Duodenal mucosa (tissue), 2 donors: Measurements from ENCODE around the gene COL8A2.

Source experiments
- H3K27ac ChIP-seq: one replicate; pipeline ENCODE4 v1.7.0; 2013; ENCODE audit warnings: low read depth, low read length
- H3K27me3 ChIP-seq, 2 donors: one replicate each; pipeline ENCODE4 v1.7.0; 2013; ENCODE audit warnings: low read length in 2 of 2, control low read depth in 1 of 2; ENCODE audit not compliant: insufficient read depth in 2 of 2, control insufficient read depth in 1 of 2
- H3K36me3 ChIP-seq, 2 donors: one replicate each; pipeline ENCODE4 v1.7.0; 2013; ENCODE audit warnings: low read length in 2 of 2, control low read depth in 1 of 2; ENCODE audit not compliant: insufficient read depth in 2 of 2, control insufficient read depth in 1 of 2
- H3K4me1 ChIP-seq, 2 donors: one replicate each; pipeline ENCODE4 v1.7.0; 2013; ENCODE audit warnings: low read length in 2 of 2, control low read depth in 1 of 2; ENCODE audit not compliant: insufficient read depth in 2 of 2, control insufficient read depth in 1 of 2
- H3K4me3 ChIP-seq, 2 donors: one replicate each; pipeline ENCODE4 v1.7.0; 2013; ENCODE audit warnings: low read length in 2 of 2, low read depth in 1 of 2
- H3K9ac ChIP-seq, 2 donors: one replicate each; pipeline ENCODE4 v1.7.0; 2013; ENCODE audit warnings: low read length in 2 of 2, low read depth in 1 of 2
- H3K9me3 ChIP-seq, 2 donors: one replicate each; pipeline ENCODE4 v1.7.0; 2013; ENCODE audit warnings: low read length in 2 of 2, control low read depth in 1 of 2; ENCODE audit not compliant: control insufficient read depth in 1 of 2

The COL8A2 gene

DNA sequence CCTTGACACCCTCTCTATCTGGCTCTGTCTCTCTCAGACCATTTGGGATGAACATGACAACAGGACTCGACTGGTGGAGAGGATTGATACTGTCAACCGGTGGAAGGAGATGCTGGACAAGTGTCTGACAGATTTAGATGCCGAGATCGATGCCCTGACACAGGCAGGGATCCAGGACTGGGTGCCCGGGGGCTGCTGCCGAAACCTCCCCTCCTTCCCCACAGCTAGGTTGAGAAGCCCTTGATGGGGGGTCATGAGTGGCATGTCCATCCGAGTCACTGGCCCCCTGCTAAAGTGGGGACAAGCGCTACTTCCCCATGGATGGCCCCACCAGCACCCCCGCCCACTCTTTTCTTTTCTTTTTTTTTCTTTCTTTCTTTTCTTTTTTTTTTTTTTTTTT, 39.9 kb downstream of the COL8A2 start:
- H3K36me3 ChIP-seq, result no peaks in the 10 kb centered on the region
- H3K27ac ChIP-seq, result no peak overlapping the region
- peaks cover 5 to 15% of the 10 kb centered on the region in 2 donors for H3K4me1 ChIP-seq
- no peak overlapping the region for H3K9ac ChIP-seq
- no peak overlapping the region for H3K4me3 ChIP-seq
- H3K9me3 ChIP-seq, result no peaks in the 10 kb centered on the region
- H3K27me3 ChIP-seq, result peaks cover 9 to 15% of the 10 kb centered on the region in 2 donors

DNA sequence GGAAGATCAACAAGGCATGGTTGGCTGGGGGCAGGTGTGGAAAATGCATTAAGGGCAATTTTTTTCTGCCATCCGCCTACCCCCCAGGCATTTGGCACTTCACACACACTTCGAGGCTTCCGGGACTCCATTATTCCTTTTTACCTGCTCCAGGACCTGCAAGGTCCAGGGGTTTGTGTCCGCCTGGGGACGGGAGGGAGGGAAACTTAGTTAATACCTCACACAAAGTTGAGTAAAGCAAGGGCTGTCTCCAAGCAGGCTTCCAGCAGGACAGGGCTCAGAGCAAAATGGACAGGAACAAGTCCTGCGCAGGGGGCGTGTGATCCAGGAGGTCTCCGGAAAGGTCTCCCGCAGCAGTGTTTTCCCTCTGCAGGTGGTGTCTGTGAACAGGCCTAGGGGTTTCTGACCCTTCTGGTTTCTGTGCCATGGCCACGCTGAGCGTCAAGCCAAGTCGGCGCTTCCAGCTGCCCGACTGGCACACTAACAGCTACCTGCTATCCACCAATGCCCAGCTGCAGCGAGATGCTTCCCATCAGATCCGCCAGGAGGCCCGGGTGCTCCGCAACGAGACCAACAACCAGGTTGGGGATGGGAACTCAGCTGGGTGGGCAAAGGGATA, 40.4 kb downstream of the COL8A2 start:
- H3K9ac ChIP-seq, result peak overlapping the region in 1 of 2 donors; percentile 33
- H3K9me3 ChIP-seq, result no peaks in the 10 kb centered on the region
- H3K4me3 ChIP-seq, result peak overlapping the region; percentile 51 to 57
- H3K27me3 ChIP-seq, result peaks cover 9 to 15% of the 10 kb centered on the region in 2 donors
- peaks cover 3 to 10% of the 10 kb centered on the region in 2 donors for H3K4me1 ChIP-seq
- H3K27ac ChIP-seq, result no peak overlapping the region
- no peaks in the 10 kb centered on the region for H3K36me3 ChIP-seq

DNA sequence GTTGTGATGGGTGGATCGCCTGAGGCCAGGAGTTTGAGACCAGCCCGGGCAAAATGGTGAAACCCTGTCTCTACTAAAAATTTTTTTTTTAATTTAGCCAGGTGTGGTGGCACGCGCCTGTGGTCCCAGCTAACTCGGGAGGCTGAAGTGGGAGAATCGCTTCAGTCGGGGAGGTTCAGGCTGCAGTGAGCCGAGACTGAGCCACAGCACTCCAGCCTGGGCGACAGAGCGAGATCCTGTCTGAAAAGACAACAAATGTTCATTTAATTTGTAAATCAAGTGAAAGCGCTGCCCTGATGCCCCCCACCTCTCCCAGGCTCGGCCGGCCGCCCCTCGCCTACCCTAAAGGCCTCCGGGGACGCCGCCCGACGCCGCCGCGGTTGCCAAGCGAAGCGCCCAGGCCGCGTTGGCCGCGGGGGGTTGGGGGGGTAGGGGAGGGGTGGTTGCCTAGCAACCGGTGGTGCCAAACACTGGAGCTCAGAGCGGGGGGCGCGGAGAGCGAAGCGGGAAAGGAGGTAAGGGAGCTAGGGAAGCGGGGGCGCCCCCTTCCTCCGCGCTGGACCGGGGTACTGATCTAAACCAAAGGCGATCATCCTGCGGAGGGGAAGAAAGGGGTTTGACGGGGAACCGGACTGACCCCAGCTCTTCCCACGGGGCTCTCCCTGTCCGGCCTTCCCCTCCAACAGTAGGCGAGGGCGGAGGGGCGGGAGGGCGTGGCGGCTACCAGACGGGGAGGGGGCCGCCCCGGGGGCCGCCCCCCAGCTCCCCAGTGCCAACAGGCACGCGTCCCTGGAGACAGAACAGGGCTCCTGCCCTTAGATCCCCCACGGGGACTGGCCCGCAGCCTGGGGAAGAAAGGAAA, 41.2 kb downstream of the COL8A2 start, which contains the start of gene TEKT2:
Gene TEKT2, plus strand, starts transcription at position 460 of the 862 bp plus-strand sequence. CDS start 828 bp downstream, outside the sequence.
- H3K27ac ChIP-seq, result no peak within 1 kb of the TSS

DNA sequence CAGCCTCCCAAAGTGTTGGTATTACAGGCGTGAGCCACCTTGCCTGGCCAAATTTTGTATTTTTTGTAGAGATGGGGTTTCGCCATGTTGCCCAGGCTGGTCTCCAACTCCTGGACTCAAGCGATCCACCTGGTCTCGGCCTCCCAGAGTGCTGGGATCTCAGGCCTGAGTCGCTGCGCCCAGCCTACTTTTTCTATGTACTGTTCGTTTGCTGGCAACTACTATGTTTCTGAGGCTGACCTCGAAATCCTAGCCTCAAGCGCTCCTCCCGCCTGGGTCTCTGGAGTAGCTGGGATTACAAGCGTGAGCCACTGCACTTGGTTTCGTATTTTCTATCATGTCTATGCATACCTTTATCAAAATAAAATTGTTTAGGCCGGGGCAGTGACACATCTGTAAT, 41.8 kb downstream of the COL8A2 start:
- no peaks in the 10 kb centered on the region for H3K36me3 ChIP-seq
- no peak overlapping the region for H3K27ac ChIP-seq
- H3K4me1 ChIP-seq, result peaks cover 0 to 2% of the 10 kb centered on the region in 2 donors
- no peaks in the 10 kb centered on the region for H3K9me3 ChIP-seq
- H3K4me3 ChIP-seq, result no peak overlapping the region
- no peak overlapping the region for H3K9ac ChIP-seq
- peaks cover 9 to 15% of the 10 kb centered on the region in 2 donors for H3K27me3 ChIP-seq

More for the DNA sequence above, 41.2 kb downstream of the COL8A2 start, which contains the start of gene TEKT2:
- H3K4me1 ChIP-seq, result peaks cover 0 to 5% of the 10 kb centered on the region in 2 donors
- peaks cover 9 to 15% of the 10 kb centered on the region in 2 donors for H3K27me3 ChIP-seq
- H3K9me3 ChIP-seq, result no peaks in the 10 kb centered on the region
- no peaks in the 10 kb centered on the region for H3K36me3 ChIP-seq
- H3K4me3 ChIP-seq, result peak within 1 kb of the TSS; percentile 51 to 57
- peak within 1 kb of the TSS in 1 of 2 donors; percentile 33 for H3K9ac ChIP-seq

DNA sequence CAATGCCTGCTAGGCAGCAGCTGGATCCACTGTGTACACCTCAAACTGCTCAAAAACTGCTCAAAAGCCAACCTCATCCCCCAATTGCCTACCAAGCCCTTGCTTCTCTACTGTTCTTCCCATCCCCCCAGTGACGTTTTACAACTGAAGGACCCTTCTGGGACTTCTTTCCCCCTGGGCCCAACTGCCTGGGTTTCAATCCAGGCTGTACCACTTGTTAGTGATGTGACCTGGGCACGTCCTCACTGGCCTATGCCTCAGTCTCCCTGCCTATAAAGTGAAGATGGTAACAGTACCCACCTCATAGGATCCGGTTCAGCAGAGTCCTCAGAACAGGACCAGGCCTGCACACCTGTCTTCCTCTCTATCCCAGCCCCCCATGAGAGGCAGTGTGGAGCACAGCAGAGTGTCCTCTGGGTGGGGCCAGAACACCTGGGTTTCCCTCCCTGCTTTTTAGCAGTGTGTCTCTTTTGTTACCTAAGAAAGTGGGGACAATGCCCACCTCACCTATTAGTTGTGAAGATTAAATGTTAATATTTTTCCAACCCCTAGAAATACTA, 43.0 kb downstream of the COL8A2 start:
- Histone ChIP-seq H3K36me3 (no peaks in the 10 kb centered on the region), H3K9me3 (no peaks in the 10 kb centered on the region), H3K27me3 (peaks cover 9 to 15% of the 10 kb centered on the region in 2 donors), H3K4me3 (no peak overlapping the region), H3K27ac (no peak overlapping the region), H3K4me1 (no peaks in the 10 kb centered on the region), H3K9ac (no peak overlapping the region)

DNA sequence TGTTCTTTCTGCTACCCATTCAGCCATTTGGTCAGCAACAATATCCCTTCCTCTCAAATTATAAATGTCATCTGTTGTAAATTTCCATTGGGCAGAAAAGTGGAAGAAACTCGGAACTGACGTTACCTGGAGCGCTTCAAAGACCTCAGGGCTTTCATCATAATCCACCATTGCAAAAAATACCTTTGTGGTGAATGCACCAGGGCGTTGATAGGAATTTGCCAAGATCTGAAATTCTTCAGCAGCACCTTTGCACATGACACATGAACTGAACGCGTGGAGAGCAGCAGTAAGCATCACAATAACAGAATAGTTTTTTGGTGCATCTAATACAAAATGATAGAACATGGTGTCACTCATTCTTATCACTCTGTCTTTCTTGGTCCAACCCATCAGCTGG, 44.2 kb downstream of the COL8A2 start:
- Histone ChIP-seq H3K27me3 (peaks cover 9 to 15% of the 10 kb centered on the region in 2 donors), H3K9ac (no peak overlapping the region), H3K36me3 (no peaks in the 10 kb centered on the region), H3K4me1 (no peaks in the 10 kb centered on the region), H3K9me3 (no peaks in the 10 kb centered on the region), H3K4me3 (no peak overlapping the region), H3K27ac (no peak overlapping the region)

DNA sequence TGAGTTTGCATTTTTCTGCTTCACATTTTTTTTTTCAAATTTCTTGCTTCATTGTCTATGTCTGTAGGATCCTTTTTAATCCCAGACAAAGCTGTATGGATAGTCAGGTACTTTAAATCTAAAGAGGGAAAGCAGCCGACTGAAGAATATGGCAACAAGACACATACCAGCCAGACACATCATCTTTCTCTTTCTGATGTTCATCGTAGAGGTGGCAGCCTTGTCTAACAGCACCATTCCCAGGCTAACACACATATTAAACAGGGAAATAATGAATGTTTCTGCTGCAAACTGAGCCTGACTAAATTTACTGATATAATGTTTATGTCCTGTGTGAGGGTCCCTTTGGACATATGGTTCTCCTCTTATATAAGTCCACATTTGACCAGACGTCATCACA, 44.8 kb downstream of the COL8A2 start:
- no peak overlapping the region for H3K4me3 ChIP-seq
- no peak overlapping the region for H3K9ac ChIP-seq
- no peak overlapping the region for H3K27ac ChIP-seq
- H3K9me3 ChIP-seq, result no peaks in the 10 kb centered on the region
- H3K36me3 ChIP-seq, result no peaks in the 10 kb centered on the region
- H3K4me1 ChIP-seq, result no peaks in the 10 kb centered on the region
- peaks cover 9 to 15% of the 10 kb centered on the region in 2 donors for H3K27me3 ChIP-seq

DNA sequence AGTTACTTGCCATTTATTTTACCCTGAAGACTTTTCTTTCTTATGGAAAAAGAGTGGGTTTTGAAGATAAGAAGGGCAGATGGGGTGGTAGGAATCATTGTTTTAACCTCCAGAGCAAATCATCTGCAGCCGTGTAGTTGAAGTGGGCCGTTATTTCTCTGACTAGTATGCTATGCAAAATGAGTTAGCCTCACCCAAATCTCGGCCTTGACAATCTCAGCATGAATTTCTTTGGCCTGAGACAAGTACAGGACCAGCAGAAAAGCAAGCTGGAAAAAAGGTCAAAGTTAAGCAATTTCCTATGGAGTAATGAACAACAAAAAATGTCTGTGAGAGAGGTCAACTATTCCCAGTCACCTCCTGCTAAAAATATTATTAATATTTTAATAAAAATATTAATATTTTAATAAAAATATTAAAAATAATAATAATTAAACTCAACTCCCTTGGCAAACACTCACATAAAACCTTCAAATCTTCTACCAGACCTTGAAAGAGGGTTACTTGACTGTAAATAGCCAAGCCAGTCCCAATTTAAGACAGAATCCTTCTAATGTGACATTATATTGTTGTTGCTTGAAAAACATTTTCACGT, 47.9 kb downstream of the COL8A2 start:
- H3K36me3 ChIP-seq, result no peaks in the 10 kb centered on the region
- no peak overlapping the region for H3K27ac ChIP-seq
- H3K27me3 ChIP-seq, result no peaks in the 10 kb centered on the region
- H3K9me3 ChIP-seq, result no peaks in the 10 kb centered on the region
- no peak overlapping the region for H3K9ac ChIP-seq
- H3K4me3 ChIP-seq, result no peak overlapping the region
- no peaks in the 10 kb centered on the region for H3K4me1 ChIP-seq

DNA sequence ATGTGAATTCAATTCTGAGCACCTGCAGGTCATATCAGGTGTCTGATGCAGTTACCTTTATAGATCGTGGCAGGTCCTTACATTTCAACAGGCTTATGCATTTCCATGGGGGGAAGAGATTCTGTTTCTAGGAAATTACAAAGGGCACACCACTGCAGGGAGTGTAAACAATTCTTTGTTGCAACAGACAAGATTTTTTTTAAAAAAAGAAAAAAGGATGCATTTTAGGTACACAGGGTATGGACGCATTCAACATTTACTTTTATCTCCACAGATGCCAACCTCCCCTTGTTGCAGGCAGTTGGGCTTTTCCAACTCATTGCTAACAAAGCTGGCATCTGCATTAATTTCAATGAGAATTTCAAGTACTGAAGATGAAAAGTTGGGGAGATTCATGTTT, 54.7 kb downstream of the COL8A2 start:
- H3K27ac ChIP-seq, result no peak overlapping the region
- no peaks in the 10 kb centered on the region for H3K27me3 ChIP-seq
- H3K9ac ChIP-seq, result no peak overlapping the region
- no peaks in the 10 kb centered on the region for H3K36me3 ChIP-seq
- no peaks in the 10 kb centered on the region for H3K4me1 ChIP-seq
- H3K9me3 ChIP-seq, result no peaks in the 10 kb centered on the region
- H3K4me3 ChIP-seq, result no peak overlapping the region

DNA sequence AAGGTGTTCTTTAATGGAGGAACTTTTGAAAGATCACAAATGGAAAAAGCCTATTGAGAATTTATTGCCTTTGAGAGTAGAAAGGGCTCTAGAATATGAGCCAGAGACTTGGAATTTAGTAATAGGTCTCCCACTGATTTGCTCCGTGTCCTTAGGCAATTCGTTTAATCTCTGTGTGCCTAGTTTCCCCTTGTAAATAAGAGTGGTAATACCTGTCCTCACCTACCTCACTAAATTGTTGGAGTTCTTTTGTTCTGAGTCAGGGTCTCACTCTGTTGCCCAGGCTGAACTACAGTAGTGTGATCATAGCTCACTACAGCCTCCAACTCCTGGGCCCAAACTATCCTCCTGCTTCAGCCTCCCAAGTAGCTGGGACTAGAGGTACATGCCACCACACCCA, 56.2 kb downstream of the COL8A2 start:
- Histone ChIP-seq H3K4me1 (no peaks in the 10 kb centered on the region), H3K36me3 (no peaks in the 10 kb centered on the region), H3K9ac (no peak overlapping the region), H3K27ac (no peak overlapping the region), H3K9me3 (no peaks in the 10 kb centered on the region), H3K27me3 (no peaks in the 10 kb centered on the region), H3K4me3 (no peak overlapping the region)
